GM12878 (cell line): Measurements from ENCODE around the gene GSTM5. TPM values are rescaled to one million over a fixed set of nuclear protein-coding genes. Genes with fewer than 3 reads are reported as not detected.

Experiments
- ATAC-seq: fragments of 200-7000 bp; cut with Tn5 transposase; 3 replicates; pipeline ENCODE4 v1.9.1; 2020; ENCODE audit warnings: mild to moderate bottlenecking, moderate library complexity
- BruUV-seq: library from RNA; stranded (reverse); fragments of 400-500 nt; replicated peaks from 2 replicates; lab custom pipeline; 2021; lab: Mats Ljungman, UMichigan
- CTCF ChIA-PET: fragments of 300-600 bp; sonication (Branson Sonifier 250); formaldehyde crosslinking; extraction: SDS; loops from one replicate; lab custom pipeline; 2021; ENCODE audit warnings: inconsistent platforms; lab: Yijun Ruan, JAX
- POLR2A ChIA-PET: fragments of 350-600 bp; formaldehyde crosslinking; extraction: SDS; loops from one replicate; lab custom pipeline; 2021; ENCODE audit warnings: inconsistent platforms; lab: Charles Lee
- RAD21 ChIA-PET: fragments of 300-600 bp; sonication (Branson Sonifier 250); formaldehyde crosslinking; loops from one replicate; lab custom pipeline; 2023; ENCODE audit warnings: antibody characterized with exemption; ENCODE audit not compliant: unreplicated experiment; lab: Charles Lee
- SMC1A ChIA-PET: fragments of 300-600 bp; sonication (Branson Sonifier 250); formaldehyde crosslinking; loops from one replicate; lab custom pipeline; 2023; ENCODE audit not compliant: unreplicated experiment, uncharacterized antibody; lab: Charles Lee
- DNase-seq: peaks from one replicate; pipeline ENCODE4 v3.0.0-alpha.2; 2011; ENCODE audit warnings: low read depth, low spot score
- FAIRE-seq: peaks from 3 replicates; lab custom pipeline; 2011; peaks lifted over from hg19 to GRCh38; lab: Jason Lieb, UNC
- H2AFZ ChIP-seq: 2 replicates; pipeline ENCODE4 v1.6.0; 2011; ENCODE audit warnings: low read depth, low read length, control low read depth; ENCODE audit not compliant: control insufficient read depth
- H3K27ac ChIP-seq: 2 replicates; pipeline ENCODE4 v1.5.1; 2011; ENCODE audit warnings: control low read depth; ENCODE audit not compliant: control insufficient read depth, insufficient read depth
- H3K27me3 ChIP-seq, 2 experiments: replicated peaks in 1 of 2; 2 replicates each; pipeline versions ENCODE4 v1.6.0 to v1.6.1; 2011; ENCODE audit warnings: low read length in 1 of 2; ENCODE audit not compliant: control insufficient read depth in 2 of 2, insufficient read depth in 2 of 2
- H3K36me3 ChIP-seq, 2 experiments: 2 replicates each; pipeline ENCODE4 v1.5.1; 2011; ENCODE audit warnings: low read length in 1 of 2; ENCODE audit not compliant: control insufficient read depth in 2 of 2, insufficient read depth in 2 of 2
- H3K4me1 ChIP-seq: 2 replicates; pipeline ENCODE4 v1.6.1; 2011; ENCODE audit warnings: mild to moderate bottlenecking, low read length, moderate library complexity, mixed read lengths; ENCODE audit not compliant: control insufficient read depth, insufficient read depth
- H3K4me2 ChIP-seq: 2 replicates; pipeline ENCODE4 v1.6.0; 2011; ENCODE audit warnings: control low read depth; ENCODE audit not compliant: control insufficient read depth, insufficient read depth
- H3K4me3 ChIP-seq: fragments of 200-600 bp; sonication (generic); 2 replicates; pipeline ENCODE4 v1.5.1; 2016
- H3K79me2 ChIP-seq: 2 replicates; pipeline ENCODE4 v1.6.0; 2011; ENCODE audit warnings: low read length; ENCODE audit not compliant: control insufficient read depth, insufficient read depth
- H3K9ac ChIP-seq: 2 replicates; pipeline ENCODE4 v1.8.0; 2011; ENCODE audit warnings: low read length, control low read depth, mixed read lengths; ENCODE audit not compliant: control insufficient read depth, insufficient read depth
- H3K9me3 ChIP-seq: replicated peaks from 3 replicates; pipeline ENCODE4 v1.5.1; 2011; ENCODE audit warnings: mild to moderate bottlenecking, low read length; ENCODE audit not compliant: control insufficient read depth, insufficient read depth
- H4K20me1 ChIP-seq: 2 replicates; pipeline ENCODE4 v1.6.0; 2011; ENCODE audit not compliant: control insufficient read depth, insufficient read depth
- CHD1 ChIP-seq: IDR thresholded peaks from 2 replicates; pipeline ENCODE4 v1.6.1; 2012; ENCODE audit warnings: low read depth, low read length, improper control_type of control experiment
- IRF3 ChIP-seq: fragments of 450-650 bp; IDR thresholded peaks from 2 replicates; pipeline ENCODE4 v1.6.1; 2014; ENCODE audit warnings: mild to moderate bottlenecking
- MEF2B ChIP-seq: fragments of 450-650 bp; IDR thresholded peaks from 2 replicates; pipeline ENCODE4 v1.6.1; 2018; ENCODE audit warnings: mild to moderate bottlenecking, moderate library complexity; ENCODE audit not compliant: partially characterized antibody, poor library complexity, severe bottlenecking
- MTA2 ChIP-seq: fragments of 450-650 bp; IDR thresholded peaks from 2 replicates; pipeline ENCODE4 v1.6.1; 2016; ENCODE audit warnings: low read depth, mild to moderate bottlenecking, moderate library complexity
- RB1 ChIP-seq: fragments of 450-650 bp; formaldehyde crosslinking; IDR thresholded peaks from 2 replicates; pipeline ENCODE4 v1.6.1; 2017; ENCODE audit warnings: mild to moderate bottlenecking, borderline replicate concordance
- STAT1 ChIP-seq: fragments of 450-650 bp; conservative IDR thresholded peaks from 2 replicates; pipeline ENCODE4 v1.6.1; 2014; ENCODE audit warnings: antibody characterized with exemption, mild to moderate bottlenecking
- ZNF207 ChIP-seq: fragments of 450-650 bp; IDR thresholded peaks from 2 replicates; pipeline ENCODE4 v1.6.1; 2014; ENCODE audit warnings: antibody characterized with exemption, mild to moderate bottlenecking, borderline replicate concordance
- ZSCAN29 ChIP-seq: fragments of 450-650 bp; IDR thresholded peaks from 2 replicates; pipeline ENCODE4 v1.6.1; 2017; ENCODE audit warnings: mild to moderate bottlenecking, moderate library complexity
- WGBS: methylation state at CpG from one replicate; pipeline ENCODE4 v1.1.6; 2016; ENCODE audit warnings: low lambda C conversion rate; ENCODE audit not compliant: insufficient replicate concordance, insufficient coverage; ENCODE audit errors: missing lambda C conversion rate; 5-methylcytosine and 5-hydroxymethylcytosine counted together
- in situ Hi-C: fragments of 300-500 bp; cut with MboI; formaldehyde crosslinking; loops from 9 replicates; pipeline ENCODE4 v1.14.3; 2018; ENCODE audit warnings: mixed read lengths
- intact Hi-C: fragments of 100-400 bp; cut with micrococcal nuclease; formaldehyde crosslinking; loops from one replicate; pipeline ENCODE4 v1.14.2; 2022; ENCODE audit not compliant: unreplicated experiment
- polyA plus RNA-seq, 11 experiments: library from polyadenylated mRNA; depleted of rRNA in 4 of 11; unstranded in 6 of 11; stranded (reverse) in 5 of 11; fragments of >200 nt; fragmentation: Nextera tagmentation in 4 of 11; fragmentation: Illumina TruSeq in 1 of 11; extraction: Ambion mirVana in 4 of 11; extraction: Trizol in 1 of 11; gene quantifications; 1 replicate in 1 of 11; 2 replicates in 10 of 11; pipeline versions ENCODE4 v1.2.1 to v1.2.3, GENCODE V29; 2011 to 2016; ENCODE audit warnings: inconsistent platforms in 2 of 11, missing spikeins in 2 of 11, low read depth in 1 of 11
- total RNA-seq, 4 experiments: library from RNA; depleted of rRNA in 3 of 4; stranded (reverse); fragments of >200 nt in 3 of 4; fragmentation: Illumina TruSeq in 1 of 4; extraction: Trizol in 1 of 4; gene quantifications; 2 replicates each; pipeline versions ENCODE4 v1.2.1 to v1.2.3, GENCODE V29; 2013 to 2021
- TF ChIP-seq, protein P1 (sequence below): fragments of 450-650 bp; IDR thresholded peaks from 2 replicates; pipeline ENCODE4 v1.6.1; 2017; ENCODE audit warnings: low read depth, mild to moderate bottlenecking, moderate library complexity
- TF ChIP-seq, protein P2 (sequence below): fragments of 150-350 bp; IDR thresholded peaks from 2 replicates; pipeline ENCODE4 v1.6.1; 2016; ENCODE audit warnings: low read depth, low read length

GSTM5 gene
- total and polyA plus RNA-seq, 10 of the 15 experiments (the other 5 are each of a cell fraction or from before 2014, with no cell fraction given) = 0.10 to 0.37 (median 0.26) TPM; not detected in 1

GRCh38 chr1:109732390-109732881 is 20.4 kb downstream of the GSTM5 start:
- ATAC-seq (no peak), DNase-seq (no peak), FAIRE-seq (no peak)
- in situ Hi-C loops = no loop called here
- WGBS = 0% methylated on average over 3 of the region's 3 CpGs
- no peaks in the 10 kb centered on the region for H3K4me1 ChIP-seq
- no peak overlapping the region for H3K4me2 ChIP-seq
- ChIA-PET SMC1A (no interaction called here), CTCF (no interaction called here), RAD21 (no interaction called here), POLR2A (no interaction called here)
- intact Hi-C loops = no loop called here
- H3K9me3 ChIP-seq = no peaks in the 10 kb centered on the region
- no peak overlapping the region for H2AFZ ChIP-seq
- TF ChIP-seq, protein P1, sequence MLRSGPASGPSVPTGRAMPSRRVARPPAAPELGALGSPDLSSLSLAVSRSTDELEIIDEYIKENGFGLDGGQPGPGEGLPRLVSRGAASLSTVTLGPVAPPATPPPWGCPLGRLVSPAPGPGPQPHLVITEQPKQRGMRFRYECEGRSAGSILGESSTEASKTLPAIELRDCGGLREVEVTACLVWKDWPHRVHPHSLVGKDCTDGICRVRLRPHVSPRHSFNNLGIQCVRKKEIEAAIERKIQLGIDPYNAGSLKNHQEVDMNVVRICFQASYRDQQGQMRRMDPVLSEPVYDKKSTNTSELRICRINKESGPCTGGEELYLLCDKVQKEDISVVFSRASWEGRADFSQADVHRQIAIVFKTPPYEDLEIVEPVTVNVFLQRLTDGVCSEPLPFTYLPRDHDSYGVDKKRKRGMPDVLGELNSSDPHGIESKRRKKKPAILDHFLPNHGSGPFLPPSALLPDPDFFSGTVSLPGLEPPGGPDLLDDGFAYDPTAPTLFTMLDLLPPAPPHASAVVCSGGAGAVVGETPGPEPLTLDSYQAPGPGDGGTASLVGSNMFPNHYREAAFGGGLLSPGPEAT = no peak
- TF ChIP-seq MEF2B (no peak), ZSCAN29 (no peak), MTA2 (no peak), RB1 (no peak), ZNF207 (no peak), CHD1 (no peak), STAT1 (no peak), IRF3 (no peak)
- TF ChIP-seq, protein P2, sequence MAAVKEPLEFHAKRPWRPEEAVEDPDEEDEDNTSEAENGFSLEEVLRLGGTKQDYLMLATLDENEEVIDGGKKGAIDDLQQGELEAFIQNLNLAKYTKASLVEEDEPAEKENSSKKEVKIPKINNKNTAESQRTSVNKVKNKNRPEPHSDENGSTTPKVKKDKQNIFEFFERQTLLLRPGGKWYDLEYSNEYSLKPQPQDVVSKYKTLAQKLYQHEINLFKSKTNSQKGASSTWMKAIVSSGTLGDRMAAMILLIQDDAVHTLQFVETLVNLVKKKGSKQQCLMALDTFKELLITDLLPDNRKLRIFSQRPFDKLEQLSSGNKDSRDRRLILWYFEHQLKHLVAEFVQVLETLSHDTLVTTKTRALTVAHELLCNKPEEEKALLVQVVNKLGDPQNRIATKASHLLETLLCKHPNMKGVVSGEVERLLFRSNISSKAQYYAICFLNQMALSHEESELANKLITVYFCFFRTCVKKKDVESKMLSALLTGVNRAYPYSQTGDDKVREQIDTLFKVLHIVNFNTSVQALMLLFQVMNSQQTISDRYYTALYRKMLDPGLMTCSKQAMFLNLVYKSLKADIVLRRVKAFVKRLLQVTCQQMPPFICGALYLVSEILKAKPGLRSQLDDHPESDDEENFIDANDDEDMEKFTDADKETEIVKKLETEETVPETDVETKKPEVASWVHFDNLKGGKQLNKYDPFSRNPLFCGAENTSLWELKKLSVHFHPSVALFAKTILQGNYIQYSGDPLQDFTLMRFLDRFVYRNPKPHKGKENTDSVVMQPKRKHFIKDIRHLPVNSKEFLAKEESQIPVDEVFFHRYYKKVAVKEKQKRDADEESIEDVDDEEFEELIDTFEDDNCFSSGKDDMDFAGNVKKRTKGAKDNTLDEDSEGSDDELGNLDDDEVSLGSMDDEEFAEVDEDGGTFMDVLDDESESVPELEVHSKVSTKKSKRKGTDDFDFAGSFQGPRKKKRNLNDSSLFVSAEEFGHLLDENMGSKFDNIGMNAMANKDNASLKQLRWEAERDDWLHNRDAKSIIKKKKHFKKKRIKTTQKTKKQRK = no peak
- no peaks in the 10 kb centered on the region for H3K79me2 ChIP-seq
- H3K9ac ChIP-seq = no peak overlapping the region
- no peak overlapping the region for H3K27ac ChIP-seq
- no peaks in the 10 kb centered on the region for H3K36me3 ChIP-seq
- no peak overlapping the region for H3K4me3 ChIP-seq
- no TSS peak for BruUV-seq
- no peaks in the 10 kb centered on the region for H4K20me1 ChIP-seq
- no peaks in the 10 kb centered on the region; a peak in 1 of 4 replicates for H3K27me3 ChIP-seq
